ENCODE results near the gene ELF5. TPM values are rescaled to one million over a fixed set of nuclear protein-coding genes. Genes with fewer than 3 reads are reported as not detected.

The ELF5 gene
- total RNA-seq, 1 experiment from 2014 or later: not detected

DNA sequence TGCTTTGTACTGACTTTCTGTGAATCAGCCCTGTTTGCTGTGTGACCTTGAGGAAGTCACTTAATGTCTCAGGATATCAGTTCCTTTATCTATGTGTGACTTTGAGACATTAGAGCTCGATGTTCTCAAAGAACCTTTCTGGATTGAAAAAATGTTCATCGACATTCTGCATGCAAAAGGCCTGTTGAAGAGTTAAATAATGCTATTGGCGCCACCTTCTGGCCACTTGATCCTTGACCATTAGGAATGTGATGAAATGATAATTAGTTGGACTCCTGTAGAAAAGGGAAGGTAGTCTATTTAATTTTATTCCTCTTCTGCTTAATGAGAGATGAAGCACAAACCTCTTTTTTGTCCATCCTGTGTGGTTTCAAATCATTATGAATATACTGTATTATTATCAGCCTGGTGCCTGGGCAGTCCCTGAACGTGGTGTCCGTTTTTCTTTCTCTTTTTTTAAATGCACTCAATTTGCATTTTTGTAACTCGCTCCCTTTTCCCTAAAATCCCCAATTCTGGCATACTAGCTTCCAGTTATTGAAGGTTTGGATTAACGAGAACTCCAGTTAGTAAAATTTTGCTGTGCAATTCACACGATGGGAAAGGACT is 20.7 kb downstream of the ELF5 start:
- Mint-ChIP-seq H3K27ac (ENCODE audit: low read depth, unreplicated experiment) (no peak overlapping the region), H3K27me3 (ENCODE audit: insufficient read depth, unreplicated experiment) (no peaks in the 10 kb centered on the region), H3K36me3 (ENCODE audit: insufficient read depth, unreplicated experiment) (no peaks in the 10 kb centered on the region), H3K9me3 (ENCODE audit: unreplicated experiment) (no peaks in the 10 kb centered on the region), H3K4me3 (ENCODE audit: unreplicated experiment) (no peak overlapping the region), H3K4me1 (ENCODE audit: insufficient read depth, unreplicated experiment) (no peaks in the 10 kb centered on the region)
- intact Hi-C loops (cut with micrococcal nuclease): loop anchor here (1.0 to 5.0 kb wide), 3 partner anchors 127 to 756 kb away; partner anchors contain the start of gene CD59
- TF ChIP-seq, protein P1, sequence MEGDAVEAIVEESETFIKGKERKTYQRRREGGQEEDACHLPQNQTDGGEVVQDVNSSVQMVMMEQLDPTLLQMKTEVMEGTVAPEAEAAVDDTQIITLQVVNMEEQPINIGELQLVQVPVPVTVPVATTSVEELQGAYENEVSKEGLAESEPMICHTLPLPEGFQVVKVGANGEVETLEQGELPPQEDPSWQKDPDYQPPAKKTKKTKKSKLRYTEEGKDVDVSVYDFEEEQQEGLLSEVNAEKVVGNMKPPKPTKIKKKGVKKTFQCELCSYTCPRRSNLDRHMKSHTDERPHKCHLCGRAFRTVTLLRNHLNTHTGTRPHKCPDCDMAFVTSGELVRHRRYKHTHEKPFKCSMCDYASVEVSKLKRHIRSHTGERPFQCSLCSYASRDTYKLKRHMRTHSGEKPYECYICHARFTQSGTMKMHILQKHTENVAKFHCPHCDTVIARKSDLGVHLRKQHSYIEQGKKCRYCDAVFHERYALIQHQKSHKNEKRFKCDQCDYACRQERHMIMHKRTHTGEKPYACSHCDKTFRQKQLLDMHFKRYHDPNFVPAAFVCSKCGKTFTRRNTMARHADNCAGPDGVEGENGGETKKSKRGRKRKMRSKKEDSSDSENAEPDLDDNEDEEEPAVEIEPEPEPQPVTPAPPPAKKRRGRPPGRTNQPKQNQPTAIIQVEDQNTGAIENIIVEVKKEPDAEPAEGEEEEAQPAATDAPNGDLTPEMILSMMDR (IDR thresholded peaks at IDR 0.05; ENCODE audit: unreplicated experiment): peak; percentile 56
- no TSS peak for BruUV-seq (replicated peaks)
- ChIA-PET POLR2A (interaction anchor here (0.6 to 1.8 kb wide), 3 partner anchors 11 to 242 kb away, joined by 3 to 7 read pairs (median 4); no protein-coding TSS in a partner anchor), CTCF (interaction anchor here (0.6 to 8.6 kb wide), 49 partner anchors 7 to 1008 kb away, joined by 3 to 158 read pairs (median 4); no protein-coding TSS in a partner anchor)
- peak; percentile 76 for DNase-seq (ENCODE audit: unreplicated experiment)

DNA sequence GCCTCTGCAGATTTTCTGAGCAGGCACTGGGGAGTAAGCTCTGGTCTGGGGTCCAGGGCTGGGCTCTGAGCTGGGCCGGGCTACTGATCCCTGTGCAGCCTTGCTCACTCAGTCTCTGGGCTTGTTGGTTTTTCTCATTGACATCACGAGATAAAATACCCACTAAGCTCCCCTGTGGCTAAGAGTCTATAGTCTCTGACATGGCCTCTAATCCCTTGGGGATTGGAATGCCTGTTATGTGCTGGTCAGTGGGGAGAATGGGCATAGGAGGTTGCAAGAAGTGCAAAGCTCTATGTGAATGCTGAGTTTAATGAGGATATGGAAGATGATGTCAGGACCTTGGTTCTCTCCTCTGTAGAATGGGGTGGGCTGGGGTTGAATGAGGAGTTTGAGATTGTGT is 23.3 kb downstream of the ELF5 start:
- POLR2A ChIA-PET: interaction anchor here (1.3 kb wide), 1 partner anchor 120 kb away, joined by 4 read pairs; no protein-coding TSS in a partner anchor
- TF ChIP-seq, protein P1 (IDR thresholded peaks at IDR 0.05; ENCODE audit: unreplicated experiment): no peak
- Mint-ChIP-seq H3K36me3 (ENCODE audit: insufficient read depth, unreplicated experiment) (no peaks in the 10 kb centered on the region), H3K4me3 (ENCODE audit: unreplicated experiment) (no peak overlapping the region), H3K4me1 (ENCODE audit: insufficient read depth, unreplicated experiment) (no peaks in the 10 kb centered on the region), H3K9me3 (ENCODE audit: unreplicated experiment) (no peaks in the 10 kb centered on the region), H3K27ac (ENCODE audit: low read depth, unreplicated experiment) (no peak overlapping the region), H3K27me3 (ENCODE audit: insufficient read depth, unreplicated experiment) (no peaks in the 10 kb centered on the region)
- no TSS peak for BruUV-seq (replicated peaks)
- CTCF ChIA-PET: interaction anchor here (0.6 to 3.7 kb wide), 8 partner anchors 11 to 493 kb away, joined by 3 to 27 read pairs (median 3); partner anchors contain the start of gene ABTB2
- no peak for DNase-seq (ENCODE audit: unreplicated experiment)
- intact Hi-C loops (cut with micrococcal nuclease): loop anchor here (5.0 kb wide), 2 partner anchors 318 to 753 kb away; partner anchors contain the start of gene CD59

DNA sequence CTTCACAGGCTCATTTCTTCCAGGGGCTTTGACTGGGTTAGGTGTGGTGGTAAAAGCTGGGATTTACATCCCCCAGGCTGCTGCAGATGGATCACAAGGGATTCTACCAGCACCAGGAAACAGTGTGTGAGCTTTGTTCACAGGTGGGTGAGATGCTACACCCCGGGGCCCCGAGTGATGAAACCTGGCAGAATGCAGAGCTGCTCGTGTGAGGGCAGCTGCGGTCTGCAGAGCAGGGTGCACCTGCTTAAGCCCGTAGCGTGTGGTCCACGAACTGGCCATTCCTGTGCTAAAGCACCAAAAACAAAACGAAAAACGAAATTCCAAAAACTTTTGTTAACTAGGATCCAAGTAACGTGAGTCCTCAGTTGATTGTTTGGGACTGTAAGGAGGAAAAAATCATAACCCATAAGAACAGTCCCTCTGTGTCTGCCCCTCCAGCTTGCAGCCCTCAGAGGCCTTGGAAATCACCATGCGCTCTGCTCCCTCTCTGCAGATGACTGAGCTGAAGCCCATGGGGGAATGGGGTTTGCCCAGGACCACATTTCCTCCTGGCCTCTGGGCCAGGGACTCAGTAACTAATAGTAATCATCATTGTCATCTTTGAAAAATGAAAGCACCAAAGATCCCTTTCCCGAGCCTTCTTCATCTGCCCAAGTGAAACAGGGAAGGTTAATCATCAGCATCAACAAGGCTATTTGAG is 24.6 kb downstream of the ELF5 start:
- no peaks in the 10 kb centered on the region for H3K9me3 Mint-ChIP-seq (ENCODE audit: unreplicated experiment)
- H3K4me3 Mint-ChIP-seq (ENCODE audit: unreplicated experiment): no peak overlapping the region
- no peaks in the 10 kb centered on the region for H3K4me1 Mint-ChIP-seq (ENCODE audit: insufficient read depth, unreplicated experiment)
- ChIA-PET POLR2A (interaction anchor here (0.6 to 1.1 kb wide), 5 partner anchors 8 to 254 kb away, joined by 3 to 4 read pairs (median 3); no protein-coding TSS in a partner anchor), CTCF (interaction anchor here (0.6 to 3.7 kb wide), 11 partner anchors 11 to 735 kb away, joined by 3 to 27 read pairs (median 3); partner anchors contain the start of genes ABTB2 and ELF5)
- BruUV-seq (replicated peaks): no TSS peak
- no peak overlapping the region for H3K27ac Mint-ChIP-seq (ENCODE audit: low read depth, unreplicated experiment)
- TF ChIP-seq, protein P1 (IDR thresholded peaks at IDR 0.05; ENCODE audit: unreplicated experiment): no peak
- DNase-seq (ENCODE audit: unreplicated experiment): no peak
- H3K27me3 Mint-ChIP-seq (ENCODE audit: insufficient read depth, unreplicated experiment): no peaks in the 10 kb centered on the region
- intact Hi-C loops (cut with micrococcal nuclease): no loop called here
- no peaks in the 10 kb centered on the region for H3K36me3 Mint-ChIP-seq (ENCODE audit: insufficient read depth, unreplicated experiment)

DNA sequence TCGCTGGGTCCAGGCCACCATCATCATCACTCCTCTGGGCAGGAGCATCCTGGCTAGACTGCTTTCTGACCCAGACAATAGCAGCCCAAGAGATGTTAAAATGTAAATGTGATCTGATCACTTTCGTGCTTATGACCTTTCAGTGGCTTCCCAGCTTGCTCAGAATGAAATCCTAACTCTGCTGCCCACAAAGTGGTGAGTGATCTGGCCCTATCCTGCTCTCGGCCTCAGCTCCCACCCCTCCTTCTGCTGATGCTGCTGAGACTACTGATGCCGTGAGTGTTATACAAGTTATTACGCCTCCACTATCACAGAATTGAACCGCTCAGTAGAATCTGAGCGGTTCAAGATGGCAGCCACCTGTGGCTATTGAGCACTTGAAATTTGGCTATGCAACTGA is 26.2 kb downstream of the ELF5 start:
- TF ChIP-seq, protein P1 (IDR thresholded peaks at IDR 0.05; ENCODE audit: unreplicated experiment): no peak
- no peaks in the 10 kb centered on the region for H3K27me3 Mint-ChIP-seq (ENCODE audit: insufficient read depth, unreplicated experiment)
- no peaks in the 10 kb centered on the region for H3K4me1 Mint-ChIP-seq (ENCODE audit: insufficient read depth, unreplicated experiment)
- DNase-seq (ENCODE audit: unreplicated experiment): no peak
- no TSS peak for BruUV-seq (replicated peaks)
- no peak overlapping the region for H3K27ac Mint-ChIP-seq (ENCODE audit: low read depth, unreplicated experiment)
- H3K9me3 Mint-ChIP-seq (ENCODE audit: unreplicated experiment): no peaks in the 10 kb centered on the region
- H3K4me3 Mint-ChIP-seq (ENCODE audit: unreplicated experiment): no peak overlapping the region
- H3K36me3 Mint-ChIP-seq (ENCODE audit: insufficient read depth, unreplicated experiment): no peaks in the 10 kb centered on the region
- intact Hi-C loops (cut with micrococcal nuclease): no loop called here
- ChIA-PET POLR2A (no interaction called here), CTCF (interaction anchor here (0.5 to 3.7 kb wide), 6 partner anchors 13 to 315 kb away, joined by 3 to 27 read pairs (median 6); partner anchors contain the start of gene ABTB2)
